HG03442 (cell line): Measurements from ENCODE around the gene TRABD.
"Not testable (repeated sequence)": the region's sequence is repeated elsewhere in the genome, so short reads cannot be mapped to it uniquely, and the experiment has no call there.

ENCODE experiments used
- ATAC-seq: cut with Tn5 transposase; IDR thresholded peaks from one replicate; pipeline ENCODE4 v1.9.1; 2021; ENCODE audit warnings: mild to moderate bottlenecking, moderate library complexity; ENCODE audit not compliant: unreplicated experiment

The TRABD gene

DNA sequence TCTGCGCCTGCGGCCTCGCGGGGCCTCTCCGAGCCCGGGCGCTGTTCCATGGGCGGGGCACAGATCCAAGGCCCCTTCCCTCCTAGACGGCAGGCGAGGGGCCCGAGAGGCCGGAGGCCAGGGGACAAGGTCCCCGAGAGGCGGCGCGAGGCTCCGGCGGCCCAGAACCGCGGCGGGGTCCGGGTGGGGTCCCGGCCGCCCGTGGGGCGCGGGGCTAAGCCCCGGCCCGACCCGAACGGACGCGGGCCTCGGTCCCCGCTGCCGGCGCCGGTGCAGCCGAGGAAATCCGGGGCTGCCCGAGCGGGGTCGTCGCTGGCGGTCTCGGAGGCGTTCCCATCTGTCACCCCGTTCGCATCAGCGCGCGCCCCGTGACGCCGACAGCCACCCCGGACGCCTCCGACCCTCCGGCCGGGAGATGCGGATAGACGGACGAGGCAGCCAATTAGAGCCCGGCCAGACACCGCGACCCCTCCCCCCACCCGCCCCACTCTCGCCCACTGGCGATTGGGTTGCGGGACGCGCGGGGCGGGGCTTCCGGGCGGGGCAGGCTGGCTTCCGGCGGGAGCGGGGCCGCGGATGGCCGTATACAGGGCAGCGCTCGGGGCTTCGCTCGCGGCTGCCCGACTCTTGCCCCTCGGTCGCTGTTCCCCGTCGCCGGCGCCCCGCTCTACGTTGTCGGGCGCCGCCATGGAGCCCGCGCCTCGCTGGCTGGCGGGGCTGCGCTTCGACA, 14.9 kb downstream of the TRABD start, which contains the start of gene SELENOO:
Gene SELENOO (plus strand): TSS at position 551 of the 730 bp plus-strand sequence. CDS start 26 bp downstream, at position 577.
- peak; percentile 60 for ATAC-seq

GRCh38 chr22:50201191-50202129, 15.7 kb downstream of the TRABD start:
- ATAC-seq, result peak; percentile 17

GRCh38 chr22:50202130-50202666, 16.5 kb downstream of the TRABD start:
- no peak for ATAC-seq

DNA sequence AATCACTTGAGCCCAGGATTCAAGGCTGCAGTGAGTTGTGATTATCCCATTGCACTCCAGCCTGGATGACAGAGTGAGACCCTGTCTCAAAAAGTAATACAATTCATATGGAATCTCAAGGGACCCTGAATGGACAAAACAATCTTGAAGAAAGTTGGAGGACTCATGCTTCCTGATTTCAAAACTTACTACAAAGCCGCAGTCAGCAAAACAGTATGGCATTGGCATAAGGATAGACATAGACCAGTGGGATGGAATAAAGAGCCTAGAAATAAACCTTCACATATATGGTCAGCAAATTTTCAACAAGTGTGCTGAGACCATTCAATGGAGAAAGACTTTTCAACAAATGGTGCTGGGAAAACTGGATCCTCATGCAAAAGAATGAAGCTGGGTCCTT, 17.6 kb downstream of the TRABD start:
- ATAC-seq, result no peak

GRCh38 chr22:50204571-50204970, 18.9 kb downstream of the TRABD start:
- ATAC-seq, result no peak

GRCh38 chr22:50204998-50205397, 19.3 kb downstream of the TRABD start:
- ATAC-seq, result not testable (repeated sequence)

GRCh38 chr22:50205781-50206569, 20.3 kb downstream of the TRABD start:
- no peak for ATAC-seq

GRCh38 chr22:50206599-50206998, 20.9 kb downstream of the TRABD start:
- ATAC-seq, result no peak

GRCh38 chr22:50207383-50208140, 21.8 kb downstream of the TRABD start:
- ATAC-seq, result no peak

GRCh38 chr22:50208430-50208938, 22.8 kb downstream of the TRABD start:
- ATAC-seq, result no peak

DNA sequence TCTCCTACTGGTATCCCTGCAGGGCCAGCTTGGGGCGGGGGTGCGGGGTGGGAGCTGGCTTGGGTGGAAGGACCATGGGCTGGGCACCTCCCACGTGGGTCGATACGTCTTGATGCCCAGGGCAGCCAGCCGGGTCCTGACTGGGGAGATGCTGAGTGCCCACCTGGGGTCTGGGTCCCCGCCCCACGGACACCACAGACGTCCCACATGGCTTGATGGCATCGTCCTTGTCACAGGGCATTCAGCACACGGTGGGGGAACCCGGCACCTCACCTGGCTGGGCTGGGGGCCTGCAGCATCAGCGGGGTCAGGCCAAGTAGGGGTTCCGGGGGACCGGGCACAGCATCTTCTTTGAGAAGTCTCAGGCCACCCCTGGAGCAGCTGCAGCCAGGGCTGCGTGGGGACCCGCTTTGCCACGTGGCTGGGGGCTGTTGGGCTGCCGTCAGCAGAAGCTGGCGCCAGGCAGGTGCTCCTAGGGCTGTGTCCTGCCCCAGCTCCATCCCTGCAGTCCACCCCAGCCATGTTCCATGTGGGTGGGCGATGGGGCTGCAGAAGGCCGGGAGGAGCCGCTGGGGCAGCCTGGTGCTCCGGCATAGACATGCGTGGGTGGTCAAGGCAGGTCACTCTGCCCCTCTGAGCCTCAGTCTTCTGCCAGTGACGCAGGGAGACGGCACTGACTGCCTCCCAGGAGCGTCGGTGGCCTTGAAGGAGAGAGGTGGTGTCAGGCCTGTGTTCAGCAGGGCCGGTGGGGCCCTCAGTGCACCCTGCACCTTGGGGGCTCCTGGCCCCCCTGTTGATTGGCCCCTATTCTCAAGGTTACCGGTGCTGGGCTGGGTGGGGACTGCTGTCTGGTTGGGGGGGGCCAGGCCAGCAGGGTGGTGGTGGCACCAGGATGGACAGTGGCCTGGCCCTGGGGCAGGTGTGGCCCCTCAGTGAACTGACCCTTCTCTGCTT, 23.5 kb downstream of the TRABD start:
- ATAC-seq, result no peak

DNA sequence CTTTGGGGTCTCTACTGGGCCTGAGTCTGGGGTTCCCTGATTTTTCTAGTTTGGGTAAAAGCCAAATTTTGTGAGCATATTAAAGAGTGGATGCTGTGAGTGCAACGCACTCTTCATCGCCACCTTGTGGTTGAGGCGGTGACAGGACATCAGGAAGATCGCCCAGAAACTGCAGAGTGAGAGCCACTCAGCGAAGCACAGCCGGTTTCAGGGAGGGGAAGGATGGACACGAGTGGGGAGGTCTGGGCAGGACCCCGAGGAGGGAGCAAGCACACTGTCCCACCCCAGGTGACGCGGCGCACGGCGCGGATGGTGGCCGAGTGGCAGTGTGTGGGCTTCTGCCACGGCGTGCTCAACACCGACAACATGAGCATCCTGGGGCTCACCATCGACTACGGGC, 24.2 kb downstream of the TRABD start:
- no peak for ATAC-seq

- ATAC-seq, result no peak
Observed at GRCh38 chr22:50210378-50211139, 24.8 kb downstream of the TRABD start.

DNA sequence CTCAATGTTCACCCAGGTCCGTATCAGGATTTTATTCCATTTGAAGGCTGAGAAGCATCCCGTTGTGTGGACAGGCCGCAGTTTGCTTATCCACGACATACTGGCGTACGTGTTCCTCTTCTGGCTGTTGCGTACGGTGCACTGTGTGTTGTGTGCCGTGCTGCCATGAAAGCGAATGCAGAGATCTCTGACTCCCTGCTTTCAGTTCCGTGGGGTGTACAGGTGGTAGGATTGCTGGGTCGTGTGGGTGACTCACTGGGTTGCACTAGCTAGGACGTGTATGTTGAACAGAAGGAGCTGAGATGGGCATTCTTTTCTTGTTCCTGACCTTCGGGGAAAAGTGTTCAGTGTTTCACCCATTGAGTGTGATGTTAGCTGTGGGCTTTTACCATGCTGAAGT, 25.4 kb downstream of the TRABD start:
- no peak for ATAC-seq

DNA sequence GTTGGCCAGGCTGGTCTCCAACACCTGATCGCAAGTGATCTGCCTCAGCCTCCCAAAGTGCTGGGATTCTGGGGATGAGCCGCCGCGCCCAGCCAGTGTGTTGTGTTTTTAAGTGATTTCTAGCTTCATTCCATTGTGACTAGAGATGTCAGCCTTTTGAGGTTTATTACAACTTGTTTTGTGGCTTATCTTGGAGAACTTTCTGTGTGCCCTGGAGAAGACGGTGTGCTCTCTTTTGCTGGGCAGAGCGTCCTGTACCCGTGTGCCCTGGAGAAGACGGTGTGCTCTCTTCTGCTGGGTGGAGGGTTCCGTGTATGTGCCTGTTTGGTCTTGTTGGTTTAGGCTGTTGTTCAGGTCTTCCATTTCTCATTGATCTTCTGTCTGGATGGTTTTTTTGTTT, 27.6 kb downstream of the TRABD start:
- ATAC-seq, result no peak

GRCh38 chr22:50215297-50216054, 29.8 kb downstream of the TRABD start:
- no peak for ATAC-seq

DNA sequence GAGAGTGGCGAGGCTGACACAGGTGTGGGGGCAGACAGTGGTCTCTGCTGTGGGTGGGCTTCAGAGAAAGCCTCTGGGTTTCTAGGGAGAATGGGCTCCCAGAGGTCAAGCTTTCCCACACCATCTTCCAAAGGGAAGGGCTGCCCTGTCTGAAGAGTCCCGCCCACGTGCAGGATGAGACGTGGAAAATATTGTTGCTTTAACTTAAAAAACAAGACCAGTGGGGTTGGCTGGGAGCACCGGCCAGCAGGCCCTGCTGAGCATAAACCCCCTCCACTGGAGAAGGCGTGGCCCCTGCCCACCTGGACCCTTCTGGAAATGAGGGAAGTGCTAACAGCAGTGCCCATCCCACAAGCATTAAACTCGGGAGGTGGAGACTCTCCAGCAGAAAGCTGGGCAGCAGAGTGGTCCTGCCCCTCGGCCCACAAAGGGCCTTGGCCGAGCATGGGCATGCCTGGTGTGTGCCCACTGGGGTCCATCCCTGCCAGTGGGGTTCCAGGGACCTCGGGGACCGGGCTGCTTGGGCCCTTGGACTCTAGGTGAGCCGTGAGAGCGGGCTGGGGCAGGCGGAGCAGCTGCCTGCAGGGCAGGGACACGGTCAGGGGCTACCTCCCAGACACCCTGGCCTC, 30.5 kb downstream of the TRABD start:
- ATAC-seq, result no peak
